CD4-positive, alpha-beta T cell treated with Interleukin-17A for 4 hours (primary cell): ENCODE data around the gene ZNG1B.
"Not testable (repeated sequence)": the region's sequence is repeated elsewhere in the genome, so short reads cannot be mapped to it uniquely, and the experiment has no call there.

ENCODE experiments used
- DNase-seq: peaks from one replicate; pipeline ENCODE4 v3.0.0-alpha.2; 2020; ENCODE audit warnings: mixed read lengths

Gene ZNG1B

GRCh38 chr2:113437508-113438465, at the start of gene ZNG1B:
ZNG1B (plus strand) TSS chr2:113437691; CDS start chr2:113437869, 178 bp downstream.
- peak; percentile 22 for DNase-seq

DNA sequence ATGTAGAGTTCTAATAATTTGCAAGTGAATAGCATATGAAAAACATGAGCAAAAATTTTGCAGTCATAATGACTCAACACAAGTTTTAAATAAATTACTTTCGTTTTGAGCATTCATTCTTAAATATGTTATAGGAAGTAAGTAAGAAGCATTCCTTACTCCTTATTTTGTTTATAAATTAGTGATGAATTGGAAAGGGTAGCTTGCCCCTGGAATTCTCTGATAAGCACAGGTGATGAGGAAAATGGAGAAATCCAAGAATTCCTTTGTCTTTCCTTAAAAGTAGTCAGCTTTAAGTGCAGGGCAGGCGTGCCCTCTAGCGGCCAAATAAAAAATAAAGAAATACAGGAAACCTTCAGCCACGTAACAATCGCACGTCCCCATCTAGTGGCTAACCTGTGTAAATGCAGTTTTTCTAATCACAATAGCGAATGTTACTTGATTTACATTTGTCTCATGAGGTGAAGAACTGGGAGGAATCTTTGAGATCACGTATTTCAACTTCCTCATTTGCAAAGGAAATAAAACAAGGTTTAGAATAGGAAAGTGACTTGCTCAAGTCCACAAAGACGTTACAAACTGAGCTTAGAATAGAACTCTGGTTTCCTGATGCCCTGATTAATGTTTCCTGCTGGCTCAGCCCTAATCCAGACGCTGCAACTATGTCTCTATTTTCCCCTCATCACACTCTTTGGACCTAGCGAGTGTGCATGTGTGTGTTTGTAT, 47.2 kb upstream of the ZNG1B start:
- DNase-seq = peak; percentile 68

- DNase-seq = no peak
These were observed 46.4 kb upstream of the ZNG1B start for GRCh38 chr2:113391073-113391472.

DNA sequence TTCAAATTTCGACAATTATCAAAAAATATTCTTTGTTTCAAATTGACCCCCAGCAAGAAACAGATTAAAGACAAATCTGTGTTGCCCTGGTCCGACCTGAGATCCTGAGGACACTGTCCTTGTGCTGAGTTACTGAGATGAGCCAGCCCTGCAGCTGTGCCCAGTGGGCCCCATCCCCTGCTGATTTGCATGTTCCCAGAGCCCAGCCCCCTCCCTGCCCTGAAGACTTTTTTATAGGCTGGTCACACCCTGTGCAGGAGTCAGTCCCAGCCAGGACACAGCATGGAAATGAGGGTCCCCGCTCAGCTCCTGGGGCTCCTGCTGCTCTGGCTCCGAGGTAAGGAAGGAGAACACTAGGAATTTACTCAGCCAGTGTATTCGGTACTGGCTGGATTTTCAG, 31.4 kb upstream of the ZNG1B start:
- no peak for DNase-seq

- DNase-seq = no peak
These were observed 29.9 kb upstream of the ZNG1B start for GRCh38 chr2:113407446-113408099.

- not testable (repeated sequence) for DNase-seq
These were observed 25.7 kb upstream of the ZNG1B start for GRCh38 chr2:113411725-113412352.

- DNase-seq = not testable (repeated sequence)
These were observed 24.7 kb upstream of the ZNG1B start for GRCh38 chr2:113412774-113413173.

DNA sequence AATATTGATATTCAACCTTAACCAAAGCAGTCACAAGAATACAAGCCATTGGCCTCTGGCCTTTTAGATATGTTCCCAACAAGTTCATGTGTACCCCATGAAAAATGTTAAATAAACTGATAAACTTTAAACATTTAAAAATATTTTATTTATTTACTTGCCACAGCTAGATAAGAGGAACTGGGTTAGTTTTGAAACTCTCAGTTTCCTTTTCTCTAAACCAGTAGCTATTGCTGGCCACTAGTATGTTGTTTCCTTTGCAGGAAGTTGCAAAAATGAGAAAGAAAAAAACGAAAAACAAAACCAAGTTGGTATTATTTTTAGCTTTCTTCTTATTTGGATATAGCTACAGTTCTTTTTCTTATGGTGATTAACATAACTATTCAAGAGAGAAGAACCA, 5.7 kb upstream of the ZNG1B start:
- not testable (repeated sequence) for DNase-seq

DNA sequence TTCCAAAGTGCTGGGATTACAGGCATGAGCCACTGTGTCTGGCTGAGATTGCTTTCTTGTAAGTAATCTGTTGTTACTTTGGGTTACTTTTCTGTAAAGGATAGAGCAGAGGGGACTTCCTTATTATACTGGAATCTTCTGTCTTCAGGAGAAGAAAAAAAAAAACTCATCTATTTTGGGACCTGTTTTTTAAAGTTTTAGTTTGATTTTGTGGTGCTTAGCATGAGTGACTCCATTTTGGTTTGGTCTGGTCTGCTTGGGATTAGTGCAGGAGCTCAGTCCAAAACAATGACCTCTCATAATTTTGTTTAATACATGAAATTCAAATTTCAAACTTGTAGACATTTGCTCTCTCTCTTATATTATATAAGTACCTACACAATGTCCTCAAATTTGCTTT, 4.0 kb upstream of the ZNG1B start:
- not testable (repeated sequence) for DNase-seq

GRCh38 chr2:113465770-113466169, 28.3 kb downstream of the ZNG1B start:
- DNase-seq = not testable (repeated sequence)

GRCh38 chr2:113476688-113477368, 39.3 kb downstream of the ZNG1B start:
- DNase-seq = not testable (repeated sequence)

DNA sequence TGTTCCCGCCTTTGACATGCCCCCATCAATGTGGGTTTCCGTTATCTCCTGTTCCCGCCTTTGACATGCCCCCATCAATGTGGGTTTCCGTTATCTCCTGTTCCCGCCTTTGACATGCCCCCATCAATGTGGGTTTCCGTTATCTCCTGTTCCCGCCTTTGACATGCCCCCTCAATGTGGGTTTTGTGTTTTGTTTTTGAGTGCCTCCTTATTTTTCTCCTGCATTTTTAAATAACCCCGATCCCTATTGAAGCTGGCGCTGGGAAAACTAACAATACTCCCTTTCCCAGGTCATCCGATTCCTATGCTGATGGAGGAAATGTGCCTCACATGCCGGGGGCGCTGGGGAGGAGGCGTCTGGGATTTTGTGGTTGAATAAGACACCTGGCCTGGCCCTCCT, 59.0 kb downstream of the ZNG1B start:
- DNase-seq = not testable (repeated sequence)

- DNase-seq = not testable (repeated sequence)
These were observed 60.9 kb downstream of the ZNG1B start, which contains the start of gene FOXD4L1 for GRCh38 chr2:113498365-113498764. FOXD4L1 (plus strand) TSS chr2:113498665; CDS start chr2:113499257, 592 bp downstream.

- not testable (repeated sequence) for DNase-seq
These were observed 61.8 kb downstream of the ZNG1B start for GRCh38 chr2:113499019-113499885.

DNA sequence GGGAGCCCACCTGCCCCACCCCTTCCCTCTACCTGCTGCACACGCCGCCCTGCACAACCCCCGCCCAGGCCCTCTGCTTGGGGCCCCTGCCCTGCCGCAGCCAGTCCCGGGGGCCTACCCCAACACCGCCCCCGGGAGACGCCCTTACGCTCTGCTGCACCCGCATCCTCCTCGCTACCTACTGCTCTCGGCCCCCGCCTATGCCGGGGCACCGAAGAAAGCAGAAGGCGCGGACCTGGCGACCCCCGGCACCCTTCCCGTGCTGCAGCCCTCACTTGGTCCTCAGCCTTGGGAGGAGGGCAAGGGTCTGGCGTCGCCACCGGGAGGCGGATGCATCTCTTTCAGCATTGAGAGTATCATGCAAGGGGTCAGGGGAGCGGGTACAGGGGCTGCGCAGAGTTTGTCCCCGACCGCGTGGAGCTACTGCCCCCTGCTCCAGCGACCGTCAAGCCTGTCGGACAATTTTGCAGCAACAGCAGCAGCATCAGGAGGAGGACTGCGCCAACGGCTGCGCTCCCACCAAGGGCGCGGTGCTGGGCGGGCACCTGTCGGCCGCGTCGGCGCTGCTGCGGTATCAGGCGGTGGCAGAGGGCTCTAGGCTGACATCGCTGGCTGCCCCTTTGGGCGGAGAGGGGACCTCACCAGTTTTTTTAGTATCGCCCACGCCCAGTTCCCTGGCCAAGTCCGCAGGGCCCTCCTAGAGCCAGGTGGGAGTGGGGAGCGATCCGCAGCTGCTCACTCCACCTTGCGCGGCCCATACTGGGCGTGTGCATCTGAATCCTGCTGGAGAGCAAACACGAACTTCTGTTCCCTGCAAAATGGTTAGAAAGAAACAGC, 62.6 kb downstream of the ZNG1B start:
- DNase-seq = not testable (repeated sequence)

- DNase-seq = not testable (repeated sequence)
These were observed 63.2 kb downstream of the ZNG1B start for GRCh38 chr2:113500723-113501038.

GRCh38 chr2:113502216-113503093, 65.0 kb downstream of the ZNG1B start:
- not testable (repeated sequence) for DNase-seq

DNA sequence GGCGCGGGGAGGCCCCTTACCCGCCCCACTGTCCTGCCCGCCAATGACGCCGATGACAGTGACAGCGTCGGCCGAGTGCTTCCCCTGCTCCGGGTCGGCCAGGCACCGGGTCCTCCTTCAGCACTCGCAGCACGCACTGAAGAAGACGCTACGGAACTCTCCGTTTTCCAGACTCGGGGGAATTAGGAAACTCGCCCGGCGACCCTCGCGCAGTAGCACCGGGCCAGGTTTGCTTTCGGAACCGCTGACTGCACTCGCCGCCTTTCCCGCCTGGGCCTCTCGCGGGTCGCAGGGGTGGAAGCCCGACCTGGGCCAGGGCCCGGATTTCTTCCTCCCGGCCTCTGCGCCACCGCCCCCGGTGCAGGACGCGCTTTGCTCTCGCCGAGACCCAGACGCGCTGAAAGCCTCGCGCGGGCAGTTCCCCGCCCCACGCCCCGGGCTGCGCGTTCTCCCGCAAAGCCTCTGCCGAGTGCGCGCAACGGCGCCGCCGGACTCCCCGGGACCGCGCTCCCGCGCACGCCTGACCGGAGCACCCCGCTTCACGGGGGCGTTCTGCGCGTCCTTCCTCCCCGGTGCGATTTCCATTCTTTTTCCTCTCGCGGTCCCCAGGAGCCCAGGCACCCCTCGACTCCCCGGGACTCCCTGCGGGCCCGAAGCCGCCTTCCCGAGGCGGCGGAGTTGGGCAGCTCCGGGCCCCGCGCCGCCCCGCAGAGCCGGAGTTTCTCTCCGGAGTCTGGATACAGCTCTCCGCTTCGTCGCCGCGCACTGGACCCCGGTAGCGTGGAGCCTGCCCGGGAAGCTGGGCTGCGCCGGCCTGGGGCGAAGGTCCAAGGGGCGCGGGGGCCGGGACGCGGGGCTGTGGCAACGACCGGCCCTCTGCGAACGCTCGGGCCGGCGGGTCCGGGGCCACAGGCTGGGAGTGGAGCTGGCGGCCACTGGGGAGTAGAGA, 65.9 kb downstream of the ZNG1B start:
- DNase-seq = peak; percentile 40
